HUES48 (cell line): ENCODE measurements around the gene FAM20C.

Experiments used
- H3K27ac ChIP-seq: one replicate; pipeline ENCODE4 v1.7.0; 2013; ENCODE audit warnings: low read depth, low read length, inconsistent platforms
- H3K27me3 ChIP-seq: 2 replicates; pipeline ENCODE4 v1.6.1; 2013; ENCODE audit warnings: mild to moderate bottlenecking, low read length; ENCODE audit not compliant: control insufficient read depth, insufficient read depth
- H3K36me3 ChIP-seq: 2 replicates; pipeline ENCODE4 v1.6.1; 2013; ENCODE audit warnings: low read length; ENCODE audit not compliant: control insufficient read depth, insufficient read depth
- H3K4me1 ChIP-seq: 2 replicates; pipeline ENCODE4 v1.6.1; 2013; ENCODE audit warnings: mild to moderate bottlenecking, low read length; ENCODE audit not compliant: control insufficient read depth, insufficient read depth
- H3K4me3 ChIP-seq: 2 replicates; pipeline ENCODE4 v1.5.1; 2013; ENCODE audit warnings: mild to moderate bottlenecking, low read depth, low read length
- H3K9ac ChIP-seq: 2 replicates; pipeline ENCODE4 v1.6.1; 2013; ENCODE audit warnings: mild to moderate bottlenecking, low read depth, low read length, moderate library complexity
- H3K9me3 ChIP-seq: 2 replicates; pipeline ENCODE4 v1.6.1; 2013; ENCODE audit warnings: low read length; ENCODE audit not compliant: control insufficient read depth, insufficient read depth

The FAM20C gene

GRCh38 chr7:264541-265191, 72.3 kb downstream of the FAM20C start:
- Histone ChIP-seq H3K4me3 (no peak overlapping the region), H3K27ac (no peak overlapping the region), H3K9me3 (peaks cover 49% of the 10 kb centered on the region), H3K27me3 (no peaks in the 10 kb centered on the region), H3K9ac (no peak overlapping the region), H3K4me1 (no peaks in the 10 kb centered on the region), H3K36me3 (peaks cover 13% of the 10 kb centered on the region)

DNA sequence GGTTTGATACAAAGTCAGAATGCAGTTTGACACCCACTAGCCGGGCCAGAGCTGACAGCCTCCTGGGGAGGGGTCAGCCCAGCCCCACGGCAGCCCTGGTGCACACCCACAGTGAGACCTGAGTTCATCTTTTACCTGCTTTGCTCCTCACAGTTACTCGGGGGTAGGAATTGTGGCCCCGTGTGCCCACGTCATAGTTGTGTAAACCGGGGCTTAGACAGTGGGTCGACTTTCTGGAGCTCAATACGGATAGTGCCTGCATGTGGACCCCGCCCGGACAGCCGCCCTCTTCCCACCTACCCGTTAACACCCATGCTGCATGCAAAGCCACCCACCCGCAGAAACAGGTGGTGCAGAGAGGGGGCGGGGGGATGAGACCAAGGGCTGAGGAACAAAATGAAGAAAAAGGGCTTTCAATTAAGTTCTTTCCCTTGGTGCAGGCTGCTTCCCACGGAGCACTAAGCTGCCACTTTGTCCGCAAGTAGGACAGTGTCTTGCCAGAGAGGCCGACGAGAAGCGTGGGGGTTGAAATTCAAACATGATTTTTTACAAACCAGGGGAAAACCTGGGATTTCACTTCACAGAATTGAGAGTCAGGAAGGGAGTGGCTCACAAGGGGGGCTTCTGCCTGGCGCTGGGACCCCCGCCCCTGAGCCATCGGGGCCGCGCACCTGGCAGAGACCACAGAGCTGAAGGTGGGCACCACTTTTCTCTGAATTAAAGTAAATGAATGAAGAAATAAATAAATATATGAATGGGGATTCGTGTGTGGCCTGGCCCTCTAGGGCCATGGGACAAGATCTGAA, 73.0 kb downstream of the FAM20C start:
- H3K9me3 ChIP-seq = peaks cover 45% of the 10 kb centered on the region
- H3K4me1 ChIP-seq = no peaks in the 10 kb centered on the region
- H3K4me3 ChIP-seq = no peak overlapping the region
- H3K36me3 ChIP-seq = peaks cover 6% of the 10 kb centered on the region
- H3K9ac ChIP-seq = no peak overlapping the region
- H3K27me3 ChIP-seq = no peaks in the 10 kb centered on the region
- H3K27ac ChIP-seq = no peak overlapping the region

GRCh38 chr7:265998-266850, 73.9 kb downstream of the FAM20C start:
- H3K27me3 ChIP-seq = no peaks in the 10 kb centered on the region
- no peaks in the 10 kb centered on the region for H3K36me3 ChIP-seq
- no peak overlapping the region for H3K4me3 ChIP-seq
- H3K9ac ChIP-seq = no peak overlapping the region
- H3K27ac ChIP-seq = no peak overlapping the region
- H3K4me1 ChIP-seq = no peaks in the 10 kb centered on the region
- peaks cover 39% of the 10 kb centered on the region for H3K9me3 ChIP-seq

- no peaks in the 10 kb centered on the region for H3K4me1 ChIP-seq
- H3K27ac ChIP-seq = no peak overlapping the region
- H3K4me3 ChIP-seq = no peak overlapping the region
- H3K27me3 ChIP-seq = no peaks in the 10 kb centered on the region
- H3K9me3 ChIP-seq = peaks cover 36% of the 10 kb centered on the region
- H3K36me3 ChIP-seq = no peaks in the 10 kb centered on the region
- no peak overlapping the region for H3K9ac ChIP-seq
Observed at GRCh38 chr7:266851-267840, 74.8 kb downstream of the FAM20C start.

DNA sequence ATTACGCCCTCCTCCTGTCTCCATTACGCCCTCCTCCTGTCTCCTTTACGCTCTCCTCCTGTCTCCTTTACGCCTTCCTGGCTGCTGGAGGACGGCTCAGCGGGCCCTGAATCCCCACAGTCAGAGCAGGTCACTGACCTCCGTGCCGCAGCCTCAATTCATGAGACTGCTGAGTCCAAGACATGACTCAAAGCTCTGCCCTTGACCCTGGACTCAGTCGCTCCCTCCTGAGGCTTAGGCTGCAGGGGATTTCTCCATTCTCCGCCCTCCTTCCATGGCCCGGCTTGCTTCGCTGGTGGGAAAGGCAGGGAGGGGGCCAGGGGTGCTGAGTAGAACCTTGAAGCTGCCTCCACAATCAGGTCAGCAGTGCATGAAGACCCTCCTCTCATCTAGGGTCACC, 76.6 kb downstream of the FAM20C start:
- Histone ChIP-seq H3K9me3 (peaks cover 38% of the 10 kb centered on the region), H3K9ac (no peak overlapping the region), H3K27me3 (no peaks in the 10 kb centered on the region)

DNA sequence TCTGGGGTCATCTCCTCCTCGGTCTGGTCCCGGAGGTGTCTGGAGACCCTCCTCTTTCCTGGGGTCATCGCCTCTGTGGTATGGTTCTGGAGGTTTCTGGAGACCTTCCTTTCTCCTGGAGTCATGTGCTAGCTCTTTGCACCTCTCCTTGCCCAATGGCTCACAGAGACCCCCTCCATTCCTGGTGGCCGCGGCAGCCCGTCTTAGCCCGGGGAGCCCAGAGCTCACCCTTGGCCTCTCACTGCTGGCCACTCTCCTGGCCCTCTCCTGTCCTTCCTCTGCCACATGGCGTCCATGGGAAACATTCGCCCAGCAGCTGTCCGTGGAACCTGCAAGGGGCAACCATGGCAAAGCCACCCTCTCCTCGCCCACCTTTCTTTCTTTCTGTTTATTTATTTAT, 77.3 kb downstream of the FAM20C start:
- Histone ChIP-seq H3K36me3 (no peaks in the 10 kb centered on the region), H3K27me3 (no peaks in the 10 kb centered on the region), H3K27ac (no peak overlapping the region), H3K9ac (no peak overlapping the region), H3K4me3 (no peak overlapping the region), H3K4me1 (no peaks in the 10 kb centered on the region), H3K9me3 (peaks cover 37% of the 10 kb centered on the region)

More for the DNA sequence above, 76.6 kb downstream of the FAM20C start:
- Histone ChIP-seq H3K27ac (no peak overlapping the region), H3K4me3 (no peak overlapping the region), H3K4me1 (no peaks in the 10 kb centered on the region), H3K36me3 (no peaks in the 10 kb centered on the region)

DNA sequence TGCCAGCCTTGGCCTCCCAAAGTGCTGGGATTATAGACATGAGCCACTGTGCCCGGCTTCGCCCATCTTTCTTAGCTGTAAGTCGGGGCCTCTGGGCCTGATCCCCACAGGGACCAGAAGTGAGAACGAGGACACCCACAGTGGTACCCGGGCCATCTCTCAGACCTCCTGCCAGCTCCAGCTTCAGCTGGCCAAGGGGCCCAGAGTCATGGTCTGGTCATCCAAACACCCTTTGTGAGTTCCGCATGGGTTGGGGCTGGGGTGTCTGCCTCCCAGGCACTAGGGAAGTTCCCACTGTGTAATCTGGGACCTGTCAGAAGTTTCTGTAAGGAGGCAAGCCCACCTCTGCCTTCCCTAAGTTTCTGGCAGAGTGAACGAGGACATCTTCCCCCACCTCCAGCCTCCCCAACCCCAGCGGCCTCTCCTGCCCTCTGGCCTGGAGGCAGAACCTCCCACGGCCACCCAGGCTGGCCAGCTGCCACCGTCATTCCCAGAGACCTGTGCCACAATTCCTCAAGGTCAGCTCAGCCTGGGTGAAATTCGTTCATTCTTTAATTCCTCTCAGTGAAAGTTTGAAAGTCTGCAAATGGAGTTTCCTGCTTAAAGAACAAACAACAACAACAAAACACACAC, 78.1 kb downstream of the FAM20C start:
- Histone ChIP-seq H3K4me1 (no peaks in the 10 kb centered on the region), H3K9ac (no peak overlapping the region), H3K36me3 (no peaks in the 10 kb centered on the region), H3K9me3 (peaks cover 42% of the 10 kb centered on the region), H3K27me3 (no peaks in the 10 kb centered on the region), H3K27ac (no peak overlapping the region), H3K4me3 (no peak overlapping the region)

DNA sequence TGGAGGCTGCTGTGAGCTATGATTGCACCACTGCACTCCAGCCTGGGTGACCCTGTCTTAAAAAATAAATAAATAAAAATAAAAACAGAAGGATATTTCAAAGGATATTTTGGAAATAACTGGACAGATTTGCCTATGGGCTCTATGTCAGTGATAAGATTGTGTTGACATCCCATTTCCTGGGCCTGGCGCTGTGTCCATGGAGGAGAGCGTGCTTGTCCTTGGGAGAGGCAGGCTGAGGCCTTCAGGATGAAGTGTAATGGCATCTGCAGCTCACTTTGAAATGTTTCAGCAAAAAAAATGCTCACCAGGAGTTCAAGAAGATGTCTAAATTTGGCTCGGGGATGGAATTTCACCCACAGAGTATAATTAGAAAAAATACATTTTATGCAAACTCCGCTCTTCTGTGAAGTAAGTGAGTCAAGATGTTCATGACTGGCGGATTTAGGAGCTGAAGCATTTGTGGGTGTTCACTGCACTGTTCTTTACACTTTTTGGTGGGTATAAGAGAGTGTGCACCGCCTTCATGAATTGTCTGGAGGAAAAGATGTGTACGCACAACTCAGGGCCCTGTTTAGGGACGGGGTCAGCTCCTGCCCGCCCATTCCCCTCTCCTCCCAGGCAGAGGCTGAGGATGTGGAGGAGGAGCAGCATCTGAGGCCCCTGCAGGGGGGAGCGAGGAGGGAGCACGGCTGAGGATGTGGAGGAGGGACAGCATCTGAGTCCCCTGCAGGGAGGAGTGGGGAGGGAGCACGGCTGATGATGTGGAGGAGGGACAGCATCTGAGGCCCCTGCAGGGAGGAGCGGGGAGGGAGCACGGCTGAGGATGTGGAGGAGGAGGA, 79.1 kb downstream of the FAM20C start:
- H3K4me3 ChIP-seq = no peak overlapping the region
- H3K27ac ChIP-seq = no peak overlapping the region
- no peak overlapping the region for H3K9ac ChIP-seq
- H3K9me3 ChIP-seq = peaks cover 48% of the 10 kb centered on the region
- H3K36me3 ChIP-seq = no peaks in the 10 kb centered on the region
- no peaks in the 10 kb centered on the region for H3K27me3 ChIP-seq
- H3K4me1 ChIP-seq = no peaks in the 10 kb centered on the region

DNA sequence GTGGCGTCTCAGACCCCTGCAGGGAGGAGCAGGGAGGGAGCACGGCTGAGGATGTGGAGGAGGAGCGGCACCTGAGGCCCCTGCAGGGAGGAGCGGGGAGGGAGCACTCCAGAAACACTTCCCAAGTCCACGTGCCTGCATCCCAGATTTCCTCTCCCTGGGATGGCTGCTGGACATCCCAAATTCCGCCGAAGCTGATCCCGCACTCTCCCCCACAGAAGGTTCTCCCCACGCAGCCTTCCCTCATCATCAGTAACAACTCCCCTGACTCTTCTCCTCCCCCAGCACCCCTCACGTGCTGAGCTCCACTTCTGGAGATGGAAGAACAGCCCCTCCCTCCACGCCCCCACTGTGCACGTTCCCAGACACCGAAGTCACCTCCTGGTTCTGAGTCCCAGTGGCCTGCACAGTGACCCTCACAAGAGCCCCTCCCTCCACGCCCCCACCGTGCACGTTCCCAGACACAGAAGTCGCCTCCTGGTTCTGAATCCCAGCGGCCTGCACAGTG, 79.8 kb downstream of the FAM20C start:
- no peak overlapping the region for H3K27ac ChIP-seq
- H3K27me3 ChIP-seq = no peaks in the 10 kb centered on the region
- no peak overlapping the region for H3K4me3 ChIP-seq
- H3K36me3 ChIP-seq = no peaks in the 10 kb centered on the region
- H3K4me1 ChIP-seq = no peaks in the 10 kb centered on the region
- H3K9me3 ChIP-seq = peaks cover 48% of the 10 kb centered on the region
- H3K9ac ChIP-seq = no peak overlapping the region
